HL-60 (cell line): Measurements from ENCODE around the gene CPLX4.

ENCODE experiments used
- DNase-seq, 2 experiments: peaks; one replicate each; pipeline ENCODE4 v3.0.0-alpha.2; 2010 to 2020; ENCODE audit warnings: low read depth in 1 of 2, low spot score in 1 of 2
- H3K27ac ChIP-seq: fragments of 250-450 bp; sonication (Bioruptor Pico); replicated peaks from 2 replicates; pipeline ENCODE4 v1.5.1; 2020; ENCODE audit warnings: mild to moderate bottlenecking, moderate library complexity
- H3K27me3 ChIP-seq: fragments of 250-450 bp; sonication (Bioruptor Pico); 2 replicates; pipeline ENCODE4 v1.5.1; 2021; ENCODE audit warnings: mild to moderate bottlenecking, moderate library complexity; ENCODE audit not compliant: insufficient read depth, poor library complexity, severe bottlenecking
- H3K4me3 ChIP-seq: replicated peaks from 2 replicates; pipeline ENCODE4 v1.5.1; 2011; ENCODE audit warnings: mild to moderate bottlenecking, control low read depth, low read length; ENCODE audit not compliant: insufficient read depth
- CTCF ChIP-seq: IDR thresholded peaks from one replicate; pipeline ENCODE4 v1.5.1; 2011; ENCODE audit warnings: low read length, control low read depth, inconsistent platforms; ENCODE audit not compliant: insufficient read depth
- GABPA ChIP-seq: IDR thresholded peaks from 2 replicates; pipeline ENCODE4 v1.6.1; 2012; ENCODE audit warnings: low read depth
- POLR2AphosphoS5 ChIP-seq: IDR thresholded peaks from 2 replicates; pipeline ENCODE4 v1.6.1; 2012; ENCODE audit warnings: low read depth
- REST ChIP-seq: IDR thresholded peaks from 2 replicates; pipeline ENCODE4 v1.6.1; 2012; ENCODE audit warnings: low read depth; ENCODE audit not compliant: insufficient replicate concordance
- SPI1 ChIP-seq: IDR thresholded peaks from 2 replicates; pipeline ENCODE4 v1.6.1; 2012; ENCODE audit warnings: low read depth, mild to moderate bottlenecking, borderline replicate concordance

CPLX4 gene

GRCh38 chr18:59344996-59345395, 26.5 kb upstream of the CPLX4 start:
- TF ChIP-seq CTCF = no peak
- TF ChIP-seq SPI1 = no peak
- TF ChIP-seq REST = no peak
- TF ChIP-seq GABPA = no peak
- no peak for TF ChIP-seq POLR2AphosphoS5
- H3K27ac ChIP-seq = no peak overlapping the region
- no peaks in the 10 kb centered on the region for H3K27me3 ChIP-seq
- H3K4me3 ChIP-seq = no peak overlapping the region
- no peak for DNase-seq

GRCh38 chr18:59343926-59344325, 25.5 kb upstream of the CPLX4 start:
- Histone ChIP-seq H3K27ac (no peak overlapping the region), H3K27me3 (no peaks in the 10 kb centered on the region), H3K4me3 (no peak overlapping the region)
- TF ChIP-seq GABPA = no peak
- no peak for TF ChIP-seq REST
- no peak for TF ChIP-seq CTCF
- TF ChIP-seq SPI1 = no peak
- TF ChIP-seq POLR2AphosphoS5 = no peak
- DNase-seq = no peak

- Histone ChIP-seq H3K27me3 (no peaks in the 10 kb centered on the region), H3K27ac (no peak overlapping the region), H3K4me3 (no peak overlapping the region)
- TF ChIP-seq CTCF (no peak), POLR2AphosphoS5 (no peak), SPI1 (no peak), REST (no peak), GABPA (no peak)
- no peak for DNase-seq
Measured at GRCh38 chr18:59340817-59341216, 22.4 kb upstream of the CPLX4 start.
